ENCODE measurements around the gene CRACR2A.

- no peak for TF ChIP-seq SRSF9 (IDR thresholded peaks at IDR 0.05; ENCODE audit: borderline replicate concordance, low read depth, low read length)
- TF ChIP-seq CTCF (IDR thresholded peaks at IDR 0.05 in 2 of 3, conservative IDR thresholded peaks at IDR 0.05 in 1 of 3; ENCODE audit: insufficient read depth in 2 of 3, low read depth in 1 of 3, low read length in 3 of 3) = no peak
- no peak for TF ChIP-seq CBX5 (IDR thresholded peaks at IDR 0.05; ENCODE audit: borderline replicate concordance, low read depth)
- TF ChIP-seq ZFX (CRISPR knock-in tag; IDR thresholded peaks at IDR 0.05) = no peak
- TF ChIP-seq JUN (IDR thresholded peaks at IDR 0.05; ENCODE audit: borderline replicate concordance, low read depth, low read length) = no peak
- no peak for TF ChIP-seq JUN (CRISPR knock-in tag; IDR thresholded peaks at IDR 0.05; ENCODE audit: borderline replicate concordance)
These were observed 30.5 kb downstream of the CRACR2A start for GRCh38 chr12:3722368-3722767.

Measured in K562 (cell line).